A673 (cell line): Measurements from ENCODE around the gene ACO1.

Source experiments
- CTCF ChIP-seq: fragments of 300-800, 200-600 bp; sonication (generic); conservative IDR thresholded peaks from 2 replicates; pipeline ENCODE4 v1.5.1; 2017; ENCODE audit warnings: low read depth, mild to moderate bottlenecking, antibody characterized with exemption, low read length, moderate library complexity, mixed read lengths
- EZH2 ChIP-seq: fragments of 200-600 bp; sonication (generic); IDR thresholded peaks from 2 replicates; pipeline ENCODE4 v1.6.1; 2017; ENCODE audit warnings: borderline replicate concordance, low read depth, mild to moderate bottlenecking, mixed read lengths, antibody characterized with exemption, low read length; ENCODE audit not compliant: poor library complexity, severe bottlenecking

- no peak for TF ChIP-seq CTCF
- no peak for TF ChIP-seq EZH2
Measured at GRCh38 chr9:32455738-32456137, 71.3 kb downstream of the ACO1 start.
